CD4-positive, alpha-beta T cell treated with Interleukin-10 for 1 hour (primary cell): Measurements from ENCODE around the gene MYO10.
A peak's percentile ranks its signal among the peaks of the same experiment; 100 is the strongest.
"Not testable (repeated sequence)": the region's sequence is repeated elsewhere in the genome, so short reads cannot be mapped to it uniquely, and the experiment has no call there.

Experiments used
- DNase-seq: peaks from one replicate; pipeline ENCODE4 v3.0.0-alpha.2; 2020

MYO10 gene

GRCh38 chr5:16659536-16659935 lies 276.6 kb downstream of the MYO10 start:
- no peak for DNase-seq

- no peak for DNase-seq
These were observed 279.4 kb downstream of the MYO10 start for GRCh38 chr5:16656561-16657191.

GRCh38 chr5:16654647-16655334 lies 281.3 kb downstream of the MYO10 start:
- DNase-seq: no peak

GRCh38 chr5:16648739-16649138 lies 287.3 kb downstream of the MYO10 start:
- not testable (repeated sequence) for DNase-seq

- DNase-seq: no peak
These were observed 291.7 kb downstream of the MYO10 start for GRCh38 chr5:16644301-16644889.

DNA sequence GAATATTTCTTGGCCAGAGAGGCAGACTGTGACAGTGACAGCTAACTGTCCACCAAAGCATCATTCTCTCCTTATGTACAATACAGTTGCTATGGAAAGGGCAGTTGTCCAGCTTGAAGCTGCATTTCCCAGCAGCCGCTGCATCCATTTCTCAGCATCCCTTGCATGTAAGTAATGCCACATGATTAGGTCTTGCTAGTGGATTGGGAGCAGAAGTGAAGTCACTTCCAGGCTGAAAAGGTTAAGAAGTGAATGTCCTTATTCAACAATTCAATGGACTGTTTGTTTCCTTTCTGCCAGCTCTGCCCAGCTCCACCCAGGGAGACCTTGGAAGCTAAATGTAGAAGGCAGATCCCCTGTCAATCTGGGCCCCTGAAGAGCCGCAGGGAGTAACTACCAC lies 293.2 kb downstream of the MYO10 start:
- no peak for DNase-seq

GRCh38 chr5:16639206-16639605 lies 296.9 kb downstream of the MYO10 start:
- no peak for DNase-seq

DNA sequence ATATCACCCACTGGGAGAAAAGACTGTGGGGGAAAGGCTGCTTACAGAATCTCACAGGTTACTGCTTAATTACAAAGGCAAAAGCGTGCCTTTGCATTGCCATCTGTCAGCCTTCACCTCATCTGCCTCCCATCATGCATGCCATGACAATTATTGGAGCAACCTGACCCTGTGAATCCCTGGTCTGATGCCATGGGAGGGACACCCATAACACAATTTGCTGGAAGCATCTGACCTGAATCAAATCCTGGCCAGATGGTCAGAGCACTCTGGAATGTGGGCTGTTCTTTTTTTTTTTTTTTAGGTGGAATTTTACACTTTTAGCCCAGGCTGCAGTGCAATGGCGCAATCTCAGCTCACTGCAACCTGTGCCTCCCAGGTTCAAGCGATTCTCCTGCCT lies 307.7 kb downstream of the MYO10 start:
- DNase-seq: no peak

- peak; percentile 27 for DNase-seq
These were observed 309.3 kb downstream of the MYO10 start for GRCh38 chr5:16626696-16627264.

DNA sequence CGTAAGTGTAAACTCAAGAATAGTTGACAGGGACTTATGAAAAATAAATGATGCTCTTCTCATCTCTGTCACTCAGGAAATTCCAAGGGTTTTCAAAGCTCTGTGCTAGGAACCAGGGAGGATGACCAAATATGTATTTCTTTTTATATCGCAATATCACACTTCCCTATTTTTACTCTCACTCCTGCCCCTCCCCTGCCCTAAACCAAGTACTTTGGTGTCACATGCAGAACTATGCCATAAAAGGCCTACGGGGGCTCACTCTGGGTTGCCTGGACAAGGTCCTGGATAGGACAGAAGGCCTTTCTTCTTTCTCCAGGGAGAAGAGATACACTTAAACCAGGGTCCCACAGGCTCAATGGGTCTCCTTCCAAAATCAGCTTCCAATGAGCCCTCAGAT lies 311.0 kb downstream of the MYO10 start:
- no peak for DNase-seq

DNA sequence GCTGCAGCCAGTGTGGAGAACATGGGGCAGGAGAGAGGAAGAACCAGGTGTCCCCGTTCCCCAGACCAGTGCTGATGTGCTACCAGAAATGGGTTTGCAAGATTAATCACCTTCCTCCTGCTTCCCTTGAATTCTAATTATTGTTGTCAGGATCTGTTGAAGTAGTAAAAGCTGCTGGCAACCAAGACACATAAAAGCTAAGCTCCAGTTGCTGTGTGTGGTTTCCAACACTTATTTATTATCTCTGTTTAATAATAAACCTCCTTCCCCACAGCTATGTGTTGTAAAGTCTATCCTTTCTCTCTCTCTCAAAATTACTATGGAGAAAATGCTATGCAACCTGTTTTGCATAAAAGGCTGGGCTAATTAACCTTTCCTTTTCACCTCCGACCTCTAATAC lies 317.0 kb downstream of the MYO10 start:
- DNase-seq: no peak

DNA sequence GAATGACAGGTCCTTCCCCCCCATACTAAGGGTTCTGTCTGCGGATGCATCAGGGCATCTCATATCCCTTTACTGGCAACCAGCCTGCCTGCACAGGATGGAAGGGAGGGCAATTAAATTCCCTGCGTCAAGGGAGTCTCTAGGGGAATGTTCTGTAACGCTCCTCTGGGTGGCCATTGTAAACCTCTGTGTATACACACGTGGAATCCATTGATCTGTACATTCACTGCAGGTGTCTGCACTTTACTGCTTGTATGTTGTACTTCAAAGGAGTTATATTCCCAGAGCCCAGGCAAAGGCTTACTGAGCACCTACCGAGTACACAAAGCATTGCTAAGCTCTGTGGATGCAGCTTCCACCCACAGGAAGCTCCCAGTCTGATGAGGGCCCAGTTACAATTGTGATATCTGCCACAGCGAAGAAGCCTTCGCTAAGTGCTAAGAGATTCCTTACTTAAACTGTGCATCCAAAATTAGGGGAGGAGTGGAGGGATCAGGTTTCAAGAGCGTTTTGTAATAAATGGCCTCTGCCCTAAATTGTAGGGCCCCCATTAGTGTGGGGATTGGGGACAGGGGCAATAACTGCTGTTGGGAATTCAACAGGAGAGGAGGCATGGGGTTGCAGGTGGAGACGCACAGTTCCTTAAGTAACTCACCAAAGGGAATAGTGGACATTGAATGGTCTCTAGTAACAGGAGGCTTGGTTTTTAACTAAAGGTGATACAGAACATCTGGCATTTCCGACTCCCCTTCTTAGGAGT lies 317.8 kb downstream of the MYO10 start:
- no peak for DNase-seq

DNA sequence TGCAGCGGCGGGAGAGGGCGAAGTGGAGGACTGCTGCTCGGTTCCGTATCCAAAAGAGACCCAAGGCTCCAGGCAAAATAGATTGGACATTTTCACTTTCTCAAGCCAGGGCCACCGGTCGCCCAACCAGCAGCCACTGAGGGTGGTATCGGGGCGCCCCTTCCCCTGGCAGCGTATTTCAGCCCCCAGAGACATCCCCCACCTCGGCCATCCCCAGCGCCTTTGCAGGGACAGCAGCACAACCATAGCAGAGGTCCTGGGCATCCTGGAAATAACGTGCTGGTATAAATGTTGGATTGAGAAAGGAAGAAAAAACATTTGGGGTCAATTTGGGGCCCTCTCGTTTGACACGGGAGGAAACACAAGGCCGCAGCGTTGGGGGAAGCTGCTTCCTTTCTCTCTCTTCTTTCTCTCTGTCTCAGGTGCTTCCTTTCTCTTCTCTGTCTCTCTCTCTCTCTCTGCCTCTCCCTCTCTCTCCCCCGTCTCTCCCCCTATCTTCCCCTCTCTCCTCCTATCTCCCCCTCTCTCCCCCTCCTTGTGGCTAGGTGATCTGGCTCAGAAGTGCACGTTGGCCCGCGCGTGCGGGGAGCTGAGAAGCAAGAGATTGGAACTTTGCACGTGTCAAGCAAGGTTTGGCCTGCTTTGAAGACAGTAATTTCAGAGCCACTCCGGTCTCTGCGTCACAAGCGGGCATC lies 318.7 kb downstream of the MYO10 start:
- DNase-seq: peak; percentile 42

DNA sequence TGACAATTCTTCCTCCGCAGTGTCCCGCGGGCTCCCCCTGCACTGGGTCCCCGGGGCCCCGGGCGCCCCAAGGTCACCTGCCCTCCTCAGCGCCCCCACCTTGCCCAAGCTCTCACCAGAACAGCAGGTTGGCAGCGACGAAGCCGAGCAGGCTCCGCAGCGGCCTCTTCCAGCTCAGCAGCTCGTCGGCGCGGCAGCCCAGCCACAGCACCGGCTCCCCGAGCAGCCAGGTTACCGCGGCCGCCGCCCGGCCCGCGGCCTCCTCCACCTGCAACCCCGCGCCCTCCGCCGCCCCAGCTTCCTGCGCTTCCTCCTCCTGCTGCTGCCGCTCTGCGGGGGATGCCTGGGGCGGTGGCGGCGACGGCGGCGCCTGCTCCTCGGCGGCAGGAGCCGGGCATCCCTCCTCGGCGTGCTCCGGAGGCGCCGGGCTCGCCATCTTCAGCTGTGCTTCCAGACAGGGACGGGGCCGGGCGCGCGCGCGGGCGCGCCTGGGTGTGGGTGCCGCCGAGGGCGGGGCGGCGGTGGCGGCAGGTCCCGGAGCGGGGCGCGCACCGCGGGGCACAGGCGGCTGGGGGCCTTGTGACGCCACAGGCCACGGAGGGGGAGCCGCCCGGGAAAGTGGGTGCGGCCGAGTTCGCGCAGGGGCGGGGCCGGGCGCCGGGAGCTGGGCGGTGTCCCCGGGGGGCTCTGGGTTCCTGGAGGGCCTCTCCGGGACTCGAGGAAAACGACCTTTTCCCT lies 319.4 kb downstream of the MYO10 start, which contains the start of gene RETREG1:
RETREG1 (minus strand) TSS at position 462 of the 738 bp plus-strand sequence; CDS start at position 436, 26 bp downstream.
- DNase-seq: peak; percentile 87

DNA sequence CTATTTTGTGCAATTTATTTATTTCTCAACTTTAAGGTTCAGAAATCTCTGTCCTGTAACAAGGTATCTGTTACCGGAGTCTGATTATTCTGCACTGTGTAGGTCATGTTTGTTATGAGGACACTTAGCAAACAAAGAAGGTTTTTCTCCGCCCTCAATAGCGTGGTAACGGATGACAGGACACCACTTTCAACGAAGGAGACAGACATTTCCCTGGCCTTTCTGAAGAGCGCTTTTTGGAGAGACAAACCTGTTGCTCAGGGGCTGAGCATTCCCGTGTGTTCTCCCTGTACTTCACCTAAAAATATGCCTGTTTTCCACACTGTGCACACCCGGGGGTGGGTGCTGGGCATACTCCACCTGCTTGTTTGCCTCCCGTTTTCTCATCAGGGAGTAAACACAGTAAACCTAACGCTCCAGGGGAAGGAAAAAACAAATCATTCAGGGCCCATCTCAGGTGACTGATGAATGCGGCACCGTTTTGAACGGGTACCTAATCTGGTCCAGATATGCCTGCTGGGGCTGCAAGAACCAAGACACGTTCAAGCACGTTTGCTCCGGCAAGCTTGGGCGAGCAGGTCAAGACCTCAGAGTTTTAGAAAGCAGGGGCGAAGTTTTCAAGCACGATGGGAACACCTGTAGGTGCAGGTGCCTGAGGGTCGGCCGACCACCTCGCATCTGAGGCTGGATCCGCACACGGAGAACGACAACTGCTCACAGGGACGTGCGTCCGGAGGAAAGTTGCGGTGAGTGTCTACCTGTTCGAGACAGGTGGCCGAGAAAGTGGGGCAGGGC lies 320.1 kb downstream of the MYO10 start:
- peak; percentile 11 for DNase-seq

GRCh38 chr5:16612007-16612406 lies 324.1 kb downstream of the MYO10 start:
- DNase-seq: no peak
